Stimulated activated CD4-positive, alpha-beta T cell treated with anti-CD3 and anti-CD28 coated beads, Interleukin-12 subunit alpha, Interleukin-12 subunit beta, amount 100 ng/mL, for 24 hours (primary cell): ENCODE results near the gene ALPK3.
A peak's percentile ranks its signal among the peaks of the same experiment; 100 is the strongest.
"Not testable (repeated sequence)": the region's sequence is repeated elsewhere in the genome, so short reads cannot be mapped to it uniquely, and the experiment has no call there.

Experiments used
- DNase-seq, 2 experiments: peaks; one replicate each; pipeline ENCODE4 v3.0.0-alpha.2; 2020; ENCODE audit warnings: low read depth in 2 of 2

ALPK3 gene

DNA sequence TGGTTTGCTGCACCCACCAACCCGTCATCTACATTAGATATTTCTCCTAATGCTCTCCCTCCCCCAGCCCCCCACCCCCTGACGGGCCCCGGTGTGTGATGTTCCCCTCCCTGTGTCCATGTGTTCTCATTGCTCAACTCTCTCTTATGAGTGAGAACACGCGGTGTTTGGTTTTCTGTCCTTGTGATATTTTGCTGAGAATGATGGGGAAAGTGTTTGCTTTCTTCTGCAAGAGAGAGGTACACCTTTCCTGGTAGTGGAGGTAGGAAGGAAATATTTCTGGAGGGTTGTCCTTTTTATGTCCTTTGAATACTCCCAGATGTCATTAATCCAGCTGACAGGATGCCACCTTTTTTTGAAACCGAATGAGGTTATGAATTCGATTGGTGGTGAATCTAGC, 56.8 kb downstream of the ALPK3 start:
- DNase-seq = no peak

DNA sequence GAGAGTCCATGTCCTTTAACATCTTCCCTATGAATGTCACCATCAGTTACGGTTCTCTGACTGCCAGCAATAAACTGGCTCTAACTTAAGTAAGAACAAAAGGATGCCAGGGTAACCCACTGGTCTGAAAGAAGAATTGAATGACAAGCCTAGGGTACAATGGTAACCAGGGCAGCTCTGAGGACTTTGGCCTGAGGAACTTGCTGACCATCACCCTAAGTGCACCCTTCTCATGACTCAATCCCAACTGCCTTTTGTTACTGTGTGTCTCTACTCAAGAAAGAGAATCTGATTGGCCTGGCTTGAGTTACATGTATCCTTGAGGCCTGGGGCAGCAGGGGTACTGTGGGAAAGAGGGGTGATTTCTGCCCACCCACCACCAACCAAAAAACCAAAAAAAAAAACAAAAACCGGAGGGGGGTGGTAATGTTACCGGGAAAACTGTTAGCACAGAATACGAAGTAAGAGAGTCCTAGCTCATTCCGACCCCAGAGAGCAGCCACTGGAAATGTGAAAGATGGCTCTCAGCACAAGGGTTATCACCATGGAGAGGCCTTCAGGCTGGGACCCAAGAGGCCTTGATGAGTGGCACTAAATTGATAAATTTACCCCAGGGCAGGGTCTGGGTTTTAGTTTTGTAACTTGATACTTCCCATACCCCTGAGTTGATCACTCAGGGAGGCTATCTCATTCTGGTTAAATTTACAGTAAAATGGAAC, 58.0 kb downstream of the ALPK3 start:
- no peak for DNase-seq

DNA sequence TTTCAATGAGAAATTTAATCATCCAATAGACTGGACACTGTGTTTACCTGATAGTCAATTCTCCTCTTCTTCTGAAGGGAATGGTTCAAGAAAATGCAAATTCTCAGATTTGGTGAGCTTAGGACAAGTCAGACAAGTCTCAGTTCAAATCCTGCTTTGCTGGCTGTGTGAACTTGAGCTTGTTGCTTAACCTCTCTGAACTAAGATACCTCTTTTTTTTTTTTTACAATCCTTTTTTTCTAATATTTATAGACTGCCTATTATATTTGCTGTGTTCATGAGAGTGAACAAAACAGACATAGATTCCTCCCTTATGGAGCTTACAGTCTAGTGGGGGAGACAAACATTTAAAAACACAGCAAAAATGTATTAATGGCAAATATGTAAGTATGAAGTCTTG, 59.1 kb downstream of the ALPK3 start:
- no peak for DNase-seq

DNA sequence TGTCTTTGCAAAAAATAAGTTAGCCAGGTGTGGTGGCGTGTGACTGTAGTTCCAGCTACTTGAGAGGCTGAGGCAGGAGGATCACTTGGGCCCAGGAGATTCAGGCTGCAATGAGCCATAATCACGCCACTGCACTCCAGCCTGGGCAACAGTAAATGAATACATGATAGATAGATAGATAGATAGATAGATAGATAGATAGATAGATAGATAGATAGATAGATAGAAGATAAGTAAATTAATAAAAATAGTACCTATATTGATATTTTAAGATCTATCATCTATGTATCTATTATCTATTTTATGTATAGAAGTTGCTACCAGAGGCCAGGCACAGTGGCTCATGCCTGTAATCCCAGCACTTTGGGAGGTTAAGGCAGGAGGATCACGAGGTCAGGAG, 60.5 kb downstream of the ALPK3 start:
- not testable (repeated sequence) for DNase-seq

DNA sequence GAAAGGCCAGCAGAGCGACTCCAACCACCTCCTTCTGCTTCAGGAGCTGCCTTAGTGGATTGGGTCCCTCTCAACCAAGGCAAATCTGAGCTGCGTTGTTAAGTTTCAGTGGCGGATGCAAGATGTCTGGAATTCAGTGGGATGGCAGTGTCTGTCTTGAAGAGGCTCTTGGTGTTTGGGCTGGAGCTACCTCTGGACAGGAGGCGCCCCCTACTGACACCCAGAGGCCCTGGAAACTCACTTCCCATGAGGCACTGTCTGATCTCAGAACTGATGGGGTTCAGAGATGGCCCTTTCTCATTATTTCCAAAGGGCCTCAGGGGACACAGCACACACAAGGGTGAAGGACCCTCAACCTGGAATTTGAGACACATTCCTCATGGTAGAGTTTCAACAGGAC, 61.3 kb downstream of the ALPK3 start:
- peak; percentile 34 to 62 for DNase-seq

DNA sequence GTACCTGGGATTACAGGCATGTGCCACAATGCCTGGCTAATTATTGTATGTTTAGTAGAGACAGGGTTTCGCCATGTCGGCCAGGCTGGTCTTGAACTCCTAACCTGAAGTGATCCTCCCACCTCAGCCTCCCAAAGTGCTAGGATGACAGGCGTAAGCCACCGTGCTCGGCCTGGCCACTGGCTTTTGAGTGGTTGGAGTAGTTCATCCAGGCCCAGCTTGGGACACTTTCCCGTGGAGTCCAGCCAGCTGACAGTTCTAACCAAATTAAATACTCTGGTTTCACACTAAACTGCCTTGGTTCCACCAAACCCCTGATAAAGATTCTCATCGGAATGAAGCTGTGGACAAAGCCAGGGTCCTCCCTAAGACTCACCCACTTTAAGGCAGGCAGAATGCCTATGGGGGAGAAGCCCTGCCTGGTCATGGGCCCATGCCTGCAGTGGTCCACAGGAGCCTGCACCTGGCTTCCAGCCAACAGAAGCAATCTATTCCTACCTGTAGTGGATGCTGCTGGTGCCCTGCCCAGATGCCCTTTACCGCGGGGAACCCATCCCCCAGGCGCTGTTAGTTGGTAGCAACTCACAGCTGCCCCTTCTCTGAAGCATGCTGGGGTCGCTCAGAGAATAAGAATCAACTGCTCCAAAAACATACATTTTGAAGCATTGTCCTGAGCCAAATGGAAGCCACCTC, 62.1 kb downstream of the ALPK3 start:
- DNase-seq = no peak

DNA sequence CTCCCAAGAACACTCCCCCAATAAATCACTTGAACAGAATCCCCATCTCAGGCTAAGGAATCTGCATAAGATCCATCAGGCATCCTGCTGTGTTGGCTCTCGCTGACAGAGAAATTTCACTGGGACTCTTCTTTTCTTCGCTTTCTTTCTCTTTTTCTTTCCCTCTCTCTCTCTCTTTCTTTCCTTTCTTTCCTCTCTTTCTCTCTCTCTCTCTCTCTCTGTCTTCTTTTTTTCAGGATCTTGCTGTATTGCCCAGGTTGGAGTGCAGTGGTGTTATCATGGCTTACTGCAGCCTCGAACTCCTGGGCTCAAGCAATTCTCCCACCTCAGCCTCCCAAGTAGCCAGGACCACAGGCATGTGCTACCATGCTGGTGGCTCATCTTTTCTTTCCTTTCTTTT, 62.9 kb downstream of the ALPK3 start:
- no peak for DNase-seq

DNA sequence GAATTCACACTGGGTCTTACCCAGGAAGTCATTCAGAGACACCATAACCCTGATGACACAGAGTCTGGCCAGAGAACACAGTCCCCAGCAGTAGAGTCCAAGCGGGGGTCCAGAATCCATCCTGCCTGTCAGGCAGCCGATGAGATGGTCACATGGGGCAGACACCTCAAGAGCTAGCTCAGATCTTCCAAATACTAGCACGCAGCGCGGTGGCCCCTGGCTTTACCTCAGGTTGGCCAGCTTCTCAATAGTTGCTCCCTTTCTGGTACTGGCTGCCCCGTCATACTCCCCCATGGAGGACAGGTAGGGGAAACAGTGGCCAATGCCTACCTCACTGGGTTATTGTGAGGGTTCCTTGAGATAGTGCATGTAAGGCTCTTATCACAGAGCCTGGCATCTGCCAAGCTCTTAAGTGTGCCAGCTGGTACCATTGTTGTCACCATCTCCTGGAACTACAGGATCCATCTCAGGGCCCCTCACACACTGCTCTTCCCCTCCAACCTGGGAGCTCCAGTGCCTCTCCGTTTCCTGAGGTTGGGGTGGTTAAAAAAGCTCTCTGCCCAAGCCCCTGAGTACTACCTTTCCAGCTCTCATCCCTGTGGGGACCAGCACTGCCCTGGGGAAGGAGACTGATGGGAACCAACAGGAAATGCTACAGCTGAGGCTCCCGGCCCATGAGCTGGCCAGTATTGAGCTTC, 63.8 kb downstream of the ALPK3 start:
- no peak for DNase-seq

DNA sequence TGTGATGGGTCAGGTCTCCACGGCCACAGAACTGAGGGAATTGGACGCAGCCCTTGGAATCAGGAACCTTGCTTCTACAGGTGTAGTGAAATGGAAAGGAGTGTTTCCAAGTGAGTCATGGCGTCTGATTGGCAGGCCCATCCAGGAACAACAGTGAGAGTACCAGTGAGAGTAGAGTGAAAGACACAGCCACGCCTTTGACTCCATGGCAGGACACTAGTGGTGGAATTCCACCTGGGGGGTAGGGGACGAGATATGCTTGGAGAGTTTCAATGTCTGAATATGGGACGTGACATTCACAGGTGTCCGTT, 64.3 kb downstream of the ALPK3 start:
- DNase-seq = no peak

DNA sequence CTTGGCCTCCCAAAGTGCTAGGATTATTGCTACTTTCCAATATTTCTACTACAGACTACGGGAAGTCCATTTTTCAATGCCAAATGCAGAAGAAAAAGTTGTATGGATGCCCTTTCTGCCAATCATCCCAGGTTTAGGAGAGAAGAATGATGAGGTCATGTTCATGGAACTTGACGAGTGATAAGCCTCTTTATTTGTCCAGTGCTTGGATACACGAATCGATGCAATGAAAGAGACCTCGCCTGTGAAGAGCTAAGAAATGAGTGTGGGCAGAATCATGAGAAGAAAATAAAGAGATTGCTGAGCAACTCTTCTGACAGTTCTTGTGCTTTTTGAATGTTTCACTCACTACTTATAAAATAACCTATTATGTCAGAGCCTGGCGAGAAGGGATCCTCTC, 66.3 kb downstream of the ALPK3 start:
- no peak for DNase-seq

DNA sequence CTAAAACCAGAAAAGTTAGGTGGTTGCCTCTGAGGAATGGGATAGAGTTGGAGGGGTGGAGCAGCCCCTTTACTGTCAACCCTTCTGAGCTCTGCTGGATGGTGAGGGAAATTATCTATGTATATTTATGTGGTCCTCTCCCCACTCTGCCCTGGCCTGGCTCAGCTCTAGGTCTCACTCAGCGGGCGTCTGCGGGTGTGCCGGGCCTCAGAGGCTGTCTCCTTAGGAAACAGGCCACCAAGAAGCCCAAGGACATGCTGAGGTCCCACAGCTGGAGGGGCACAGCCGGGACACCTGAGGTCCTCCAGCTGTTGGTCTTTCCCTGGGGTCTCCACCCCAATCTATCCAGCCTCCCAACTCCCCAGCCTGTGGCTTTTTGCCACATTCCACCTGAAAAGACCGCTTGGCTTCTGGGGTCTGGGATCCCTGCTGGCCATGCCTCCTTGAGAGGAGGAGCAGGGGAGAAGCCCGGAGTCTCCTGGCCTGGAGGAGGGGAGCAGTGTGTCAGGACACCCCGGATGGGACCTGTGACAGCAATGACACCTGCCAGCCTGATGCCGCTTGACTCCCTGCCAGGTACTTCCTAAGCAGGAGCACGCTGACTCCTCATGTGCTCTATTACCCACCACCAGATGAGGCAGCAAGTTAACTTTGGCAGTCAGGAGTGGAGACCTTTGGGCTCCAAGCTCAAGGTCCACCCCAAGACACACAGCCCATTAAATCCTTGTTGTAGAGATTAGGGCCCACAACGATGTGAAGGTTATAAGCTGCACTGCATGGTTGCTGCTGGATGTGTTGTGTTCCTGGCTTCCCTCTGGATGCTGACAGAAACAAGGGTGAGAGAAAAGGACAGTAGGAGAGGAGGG, 67.0 kb downstream of the ALPK3 start, which contains the start of gene SLC28A1:
Gene SLC28A1, plus strand, starts transcription at position 747 of the 866 bp plus-strand sequence. CDS start 3,099 bp downstream, outside the sequence.
- no peak for DNase-seq

DNA sequence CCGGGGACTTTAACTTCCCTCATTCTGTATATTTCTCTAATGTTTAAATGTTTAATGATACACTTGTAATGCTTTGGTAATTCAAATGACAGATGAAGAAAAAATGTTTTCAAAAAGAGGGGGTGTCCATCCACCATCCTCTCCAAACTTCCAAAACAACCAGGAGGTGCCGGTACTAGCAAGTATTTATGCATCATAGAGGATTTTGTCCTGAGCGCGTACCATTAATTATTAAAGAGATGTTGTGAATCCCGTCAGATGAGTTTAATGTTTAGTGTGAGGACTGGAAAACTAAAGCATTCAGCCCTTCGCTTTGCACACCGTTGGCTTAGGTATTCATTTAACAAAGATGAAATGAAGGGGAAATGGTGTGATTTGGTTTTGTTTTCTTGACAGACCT, 68.6 kb downstream of the ALPK3 start:
- no peak for DNase-seq

DNA sequence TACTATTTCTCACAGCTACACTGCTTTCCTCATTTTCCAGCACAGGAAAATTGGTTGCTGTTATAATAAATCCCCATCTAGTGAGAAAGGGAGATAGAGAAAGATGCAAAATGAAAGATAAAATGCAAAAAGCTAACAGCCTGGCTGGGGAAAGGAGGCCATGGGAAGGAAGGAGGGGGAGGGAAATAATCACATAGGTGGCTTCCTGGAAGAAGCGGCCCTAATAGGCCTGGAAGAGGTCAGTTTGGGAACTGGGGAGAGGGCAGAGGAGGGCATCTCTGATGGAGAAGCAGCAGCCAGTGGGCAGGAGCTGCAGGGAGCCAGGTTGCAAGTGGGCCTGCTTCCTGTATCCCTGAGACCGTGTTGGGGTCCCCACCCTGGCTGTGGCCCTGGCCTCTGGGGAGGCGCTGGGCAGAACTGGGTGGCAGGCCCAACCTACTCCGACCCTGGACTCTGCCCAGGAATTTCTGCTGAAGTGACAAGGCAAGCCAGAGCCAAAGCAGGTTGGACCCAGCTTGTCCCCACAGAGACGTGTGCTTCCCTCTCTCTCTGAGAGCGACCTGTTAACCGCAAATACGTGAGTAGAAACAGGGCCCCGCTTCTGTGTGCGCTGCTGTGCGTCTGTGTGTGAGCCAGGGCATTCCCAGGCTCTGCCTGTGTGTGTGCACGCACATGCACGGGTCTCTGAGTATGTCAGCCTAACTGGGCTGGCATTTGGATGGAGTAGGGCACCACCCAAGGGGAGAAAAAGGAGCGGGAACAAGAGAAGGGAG, 69.2 kb downstream of the ALPK3 start:
- no peak for DNase-seq

DNA sequence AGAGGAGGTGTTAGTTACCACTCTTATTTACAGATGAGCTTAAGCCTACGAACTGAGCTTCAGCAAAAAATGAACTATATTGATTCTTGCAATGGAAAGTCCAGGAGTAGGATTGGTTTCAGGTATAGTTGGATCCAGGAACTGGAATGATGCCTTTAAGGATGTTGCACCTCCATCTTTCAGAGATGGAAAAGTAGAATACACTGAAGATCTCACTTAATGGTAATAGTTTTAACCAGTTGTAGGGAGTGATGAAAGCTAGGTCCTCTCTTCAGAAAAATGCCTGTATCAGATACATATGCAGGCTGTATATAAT, 69.8 kb downstream of the ALPK3 start:
- no peak for DNase-seq

DNA sequence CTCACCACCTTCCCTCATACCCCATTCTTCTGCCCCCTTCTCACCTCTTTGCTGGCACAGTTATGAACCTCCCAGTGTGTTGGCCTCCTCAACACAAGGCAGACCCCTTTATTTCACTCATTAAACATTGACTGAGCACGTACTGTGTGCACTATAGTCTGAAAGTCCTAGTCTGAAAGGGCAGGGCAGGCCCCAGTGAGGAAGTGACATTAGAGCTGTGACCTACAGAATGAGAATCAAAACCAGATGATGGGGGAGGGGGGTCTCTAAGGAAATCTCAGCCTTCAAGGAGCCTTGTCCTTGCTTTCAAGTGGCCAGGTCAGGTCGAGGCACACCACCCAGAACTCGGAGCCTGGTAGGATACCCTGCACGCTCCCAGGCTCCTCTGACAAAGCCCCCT, 70.8 kb downstream of the ALPK3 start:
- DNase-seq = no peak

DNA sequence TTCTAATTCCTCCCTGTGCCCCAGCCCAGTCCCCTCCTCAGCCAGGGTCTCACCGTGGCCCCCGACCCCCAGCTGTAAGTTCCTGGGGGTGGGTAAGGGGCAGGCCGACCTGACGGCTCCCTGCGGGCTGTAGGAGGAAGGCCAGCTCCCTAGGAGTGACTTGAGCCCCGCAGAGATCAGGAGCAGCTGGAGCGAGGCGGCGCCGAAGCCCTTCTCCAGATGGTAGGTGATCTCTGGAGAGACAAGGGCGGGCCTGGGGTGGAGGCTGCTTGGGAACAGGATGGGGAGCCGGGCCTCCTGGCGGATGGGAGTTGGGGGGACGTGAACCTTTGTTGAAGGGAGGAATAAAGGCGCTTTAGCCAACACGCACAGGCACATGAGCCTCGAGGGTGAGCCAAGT, 71.5 kb downstream of the ALPK3 start:
- DNase-seq = no peak

DNA sequence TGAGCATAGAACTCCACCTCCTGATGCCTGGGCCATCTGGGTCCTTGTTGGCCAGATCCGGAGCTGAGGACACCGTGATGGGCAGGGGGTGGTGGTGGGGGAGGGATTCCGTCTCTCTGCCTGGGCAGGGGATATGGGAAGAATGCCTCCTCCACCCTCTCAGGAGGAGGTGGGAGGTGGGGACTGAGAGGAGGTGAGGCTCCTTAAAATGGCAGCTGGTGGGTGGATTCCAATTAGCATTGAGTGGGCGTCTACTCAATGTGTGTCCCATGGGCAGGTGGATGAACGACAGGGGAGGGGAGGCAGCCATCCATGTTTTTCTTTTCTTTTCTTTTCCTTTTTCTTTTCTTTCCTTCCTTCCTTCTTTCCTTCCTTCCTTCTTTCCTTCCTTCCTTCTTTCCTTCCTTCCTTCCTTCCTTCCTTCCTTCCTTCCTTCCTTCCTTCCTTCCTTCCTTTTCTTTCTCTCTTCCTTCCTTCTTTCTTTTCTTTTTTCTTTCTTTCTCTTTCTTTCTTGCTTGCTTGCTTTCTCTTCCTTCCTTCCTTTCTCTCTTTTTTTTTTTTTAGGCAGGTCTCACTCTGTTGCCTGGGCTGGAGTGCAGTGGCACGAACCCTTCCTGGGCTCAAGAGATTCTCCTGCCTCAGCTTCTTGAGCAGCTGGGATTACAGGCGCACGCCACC, 72.3 kb downstream of the ALPK3 start:
- DNase-seq = no peak

DNA sequence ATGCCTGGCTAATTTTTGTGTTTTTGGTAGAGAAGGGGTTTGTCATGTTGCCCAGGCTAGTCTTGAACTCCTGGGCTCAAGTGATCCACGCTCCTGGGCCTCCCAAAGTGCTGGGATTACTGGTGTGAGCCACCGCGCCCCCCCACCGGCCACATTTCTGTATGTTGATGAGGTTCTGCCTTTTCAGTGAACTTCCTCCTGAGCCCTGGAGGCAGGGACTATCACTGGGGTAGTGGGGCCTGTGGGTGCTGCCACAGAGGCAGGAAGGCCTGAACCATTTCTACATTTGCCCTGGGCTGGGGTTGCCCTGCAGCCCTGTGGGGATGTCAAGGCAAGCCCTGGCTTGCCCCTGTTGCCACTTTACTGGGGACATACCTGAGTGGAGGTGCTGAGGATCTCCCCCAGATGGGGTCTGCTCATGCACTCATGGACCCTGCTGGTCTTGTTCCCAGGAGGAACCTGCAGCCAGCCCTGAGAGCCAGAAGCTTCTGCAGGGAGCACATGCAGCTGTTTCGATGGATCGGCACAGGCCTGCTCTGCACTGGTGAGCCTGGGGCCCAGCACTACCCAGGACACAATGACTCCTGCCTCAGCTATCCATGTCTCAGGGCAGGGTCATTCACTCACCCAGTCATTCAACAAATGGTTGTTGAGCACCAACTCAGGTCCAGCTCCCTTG, 73.0 kb downstream of the ALPK3 start:
- DNase-seq = no peak

DNA sequence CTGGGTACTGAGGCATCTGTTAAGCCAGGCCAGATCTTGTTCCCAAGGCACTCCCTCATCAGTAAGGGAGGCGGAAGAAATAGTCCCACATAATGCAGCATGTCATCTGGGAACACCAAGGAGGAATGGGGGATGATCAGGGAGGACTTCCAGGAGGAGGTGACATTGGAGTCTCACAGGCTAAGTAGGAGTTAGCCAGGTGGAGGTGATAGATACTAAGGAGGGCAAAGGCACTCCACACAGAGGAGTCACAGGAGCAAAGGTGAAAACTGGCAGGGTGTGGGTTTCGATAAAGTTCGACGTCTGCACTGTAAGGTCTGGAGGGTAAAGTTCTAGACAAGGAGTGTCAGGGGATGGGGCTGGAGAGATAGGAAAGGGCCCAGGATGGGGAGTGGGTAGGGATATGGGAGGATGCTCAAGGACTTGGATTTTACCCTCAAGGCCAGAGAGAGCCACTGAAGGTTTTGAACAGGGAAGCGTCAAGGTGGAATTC, 73.6 kb downstream of the ALPK3 start:
- no peak for DNase-seq

DNA sequence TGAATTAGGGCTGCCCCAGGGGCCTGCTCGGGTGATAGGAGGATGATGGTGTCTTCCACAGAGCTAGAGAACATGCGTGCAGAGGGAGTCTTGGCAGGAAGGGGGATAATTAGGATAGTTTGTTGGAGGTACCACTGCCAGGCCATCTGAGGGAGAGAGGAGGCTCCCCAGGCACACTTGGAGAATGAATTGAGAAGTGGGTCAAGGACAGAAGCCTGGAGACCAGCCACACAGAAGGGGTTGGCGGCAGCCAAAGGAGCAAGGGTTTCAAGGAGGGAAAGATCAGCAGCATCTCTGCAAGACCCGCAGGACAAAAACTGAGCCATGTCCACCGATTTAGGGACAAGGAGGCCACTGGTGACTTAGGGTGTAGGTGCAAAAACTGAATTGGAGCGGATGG, 74.2 kb downstream of the ALPK3 start:
- DNase-seq = no peak
